HepG2 (cell line): ENCODE data around the gene PLXNC1. TPM values are rescaled to one million over a fixed set of nuclear protein-coding genes. Genes with fewer than 3 reads are reported as not detected.
A peak's percentile ranks its signal among the peaks of the same experiment; 100 is the strongest.

Experiments
- ATF3 ChIP-seq: sonication (generic); formaldehyde crosslinking; IDR thresholded peaks from 2 replicates; pipeline ENCODE4 v1.4.0; 2020; ENCODE audit warnings: missing genetic modification reagents
- DZIP1 ChIP-seq: sonication (generic); formaldehyde crosslinking; IDR thresholded peaks from 2 replicates; pipeline ENCODE4 v1.5.0; 2020; ENCODE audit warnings: mild to moderate bottlenecking, missing genetic modification reagents
- ETS1 ChIP-seq: sonication (generic); formaldehyde crosslinking; IDR thresholded peaks from 2 replicates; pipeline ENCODE4 v1.4.0; 2020; ENCODE audit warnings: missing genetic modification reagents
- MIER3 ChIP-seq: IDR thresholded peaks from 2 replicates; pipeline ENCODE4 v1.6.1; 2016; ENCODE audit warnings: missing compliant biosample characterization, borderline replicate concordance
- RNF219 ChIP-seq: sonication (generic); formaldehyde crosslinking; IDR thresholded peaks from 2 replicates; pipeline ENCODE4 v1.5.0; 2020; ENCODE audit warnings: mild to moderate bottlenecking, missing genetic modification reagents
- TOPORS ChIP-seq: sonication (generic); formaldehyde crosslinking; IDR thresholded peaks from 2 replicates; pipeline ENCODE4 v1.8.0; 2023; ENCODE audit warnings: mild to moderate bottlenecking, missing genetic modification reagents
- ZBTB2 ChIP-seq: sonication (generic); formaldehyde crosslinking; IDR thresholded peaks from 2 replicates; pipeline ENCODE4 v1.8.0; 2022; ENCODE audit warnings: low read depth, missing genetic modification reagents
- ZNF121 ChIP-seq: sonication (generic); formaldehyde crosslinking; IDR thresholded peaks from 2 replicates; pipeline ENCODE4 v1.5.0; 2020; ENCODE audit warnings: mild to moderate bottlenecking, missing genetic modification reagents
- ZNF30 ChIP-seq: sonication (generic); formaldehyde crosslinking; IDR thresholded peaks from 2 replicates; pipeline ENCODE4 v1.5.0; 2020; ENCODE audit warnings: mild to moderate bottlenecking, missing genetic modification reagents
- ZNF318 ChIP-seq: sonication (generic); formaldehyde crosslinking; IDR thresholded peaks from 2 replicates; pipeline ENCODE4 v1.4.0; 2020; ENCODE audit warnings: mild to moderate bottlenecking, missing genetic modification reagents
- ZSCAN21 ChIP-seq: sonication (generic); formaldehyde crosslinking; IDR thresholded peaks from 2 replicates; pipeline ENCODE4 v1.8.0; 2022; ENCODE audit warnings: mild to moderate bottlenecking, missing genetic modification reagents, moderate library complexity, borderline replicate concordance
- polyA plus RNA-seq, 8 experiments: library from polyadenylated mRNA; depleted of rRNA in 3 of 8; stranded (reverse) in 7 of 8; unstranded in 1 of 8; fragments of >200 nt; fragmentation: Illumina TruSeq in 4 of 8; extraction: Trizol in 4 of 8; gene quantifications; 2 replicates each; pipeline versions ENCODE4 v1.2.1 to v1.2.3, GENCODE V29; 2011 to 2016; ENCODE audit warnings: low read depth in 4 of 8, missing spikeins in 1 of 8, mixed read lengths in 1 of 8; ENCODE audit not compliant: insufficient read depth in 1 of 8
- total RNA-seq, 5 experiments: library from RNA; depleted of rRNA; stranded (reverse); fragments of >200 nt; fragmentation: Illumina TruSeq; extraction: Trizol; gene quantifications; 2 replicates each; pipeline ENCODE4 v1.2.3, GENCODE V29; 2016; ENCODE audit warnings: low read depth in 1 of 5

Gene PLXNC1
- total and polyA plus RNA-seq, 2 of the 13 experiments (the other 11 are each of a cell fraction or from before 2014, with no cell fraction given): 6.6 to 11.2 TPM

- TF ChIP-seq DZIP1: no peak
- TF ChIP-seq ZNF121 (CRISPR knock-in tag): 0 out of 2 replicates have a peak, but pooled peaks have one; percentile 38
- peak; percentile 49; the same call in 1 of the 2 replicates for TF ChIP-seq ETS1
- TF ChIP-seq ZNF318 (CRISPR knock-in tag): peak; percentile 66; the same call in 1 of the 2 replicates
- TF ChIP-seq MIER3 (CRISPR knock-in tag): peak; percentile 21; the same call in 1 of the 2 replicates
- peak; percentile 89; the same call in 1 of the 2 replicates for TF ChIP-seq ZSCAN21 (CRISPR knock-in tag)
- peak; percentile 47; the same call in 1 of the 2 replicates for TF ChIP-seq ATF3 (CRISPR knock-in tag)
- no peak for TF ChIP-seq RNF219 (CRISPR knock-in tag)
- peak; percentile 77 for TF ChIP-seq TOPORS (CRISPR knock-in tag)
- peak; percentile 31; the same call in 1 of the 2 replicates for TF ChIP-seq ZBTB2 (CRISPR knock-in tag)
- TF ChIP-seq ZNF30 (CRISPR knock-in tag): peak; percentile 71; the same call in 1 of the 2 replicates
Observed at GRCh38 chr12:94149119-94149780, 873 bp downstream of the PLXNC1 start (continued).
